IMR-90 (cell line): ENCODE results near the gene WBP11. TPM values are rescaled to one million over a fixed set of nuclear protein-coding genes. Genes with fewer than 3 reads are reported as not detected.

Source experiments
- CEBPB ChIP-seq: IDR thresholded peaks from 2 replicates; pipeline ENCODE4 v1.6.1; 2012; ENCODE audit warnings: low read depth, low read length, improper control_type of control experiment
- MAFK ChIP-seq: IDR thresholded peaks from 2 replicates; pipeline ENCODE4 v1.6.1; 2012; ENCODE audit warnings: low read depth, low read length, improper control_type of control experiment
- RFX5 ChIP-seq: IDR thresholded peaks from 2 replicates; pipeline ENCODE4 v1.8.0; 2012; ENCODE audit warnings: low read depth, mild to moderate bottlenecking, low read length, moderate library complexity
- polyA plus RNA-seq, 3 experiments: library from polyadenylated mRNA; depleted of rRNA; stranded (reverse); fragments of >200 nt; gene quantifications; 2 replicates each; pipeline ENCODE4 v1.2.3, GENCODE V29; 2012; ENCODE audit warnings: low replicate concordance in 1 of 3
- total RNA-seq: library from RNA; depleted of rRNA; stranded (reverse); fragments of >200 nt; gene quantifications from 2 replicates; pipeline ENCODE4 v1.2.3, GENCODE V29; 2012
- TF ChIP-seq, protein P1 (sequence below): fragments of 150-350 bp; IDR thresholded peaks from 2 replicates; pipeline ENCODE4 v1.6.1; 2017; ENCODE audit warnings: mild to moderate bottlenecking, antibody characterized with exemption, low read length, low read depth
- TF ChIP-seq, protein P2 (sequence below): fragments of 150-350 bp; IDR thresholded peaks from 2 replicates; pipeline ENCODE4 v1.6.1; 2016; ENCODE audit warnings: low read depth, mild to moderate bottlenecking, low read length, moderate library complexity, borderline replicate concordance

The WBP11 gene
- total and polyA plus RNA-seq, 2 of the 4 experiments (the other 2 are of a cell fraction) = 2.5 to 18.3 TPM

DNA sequence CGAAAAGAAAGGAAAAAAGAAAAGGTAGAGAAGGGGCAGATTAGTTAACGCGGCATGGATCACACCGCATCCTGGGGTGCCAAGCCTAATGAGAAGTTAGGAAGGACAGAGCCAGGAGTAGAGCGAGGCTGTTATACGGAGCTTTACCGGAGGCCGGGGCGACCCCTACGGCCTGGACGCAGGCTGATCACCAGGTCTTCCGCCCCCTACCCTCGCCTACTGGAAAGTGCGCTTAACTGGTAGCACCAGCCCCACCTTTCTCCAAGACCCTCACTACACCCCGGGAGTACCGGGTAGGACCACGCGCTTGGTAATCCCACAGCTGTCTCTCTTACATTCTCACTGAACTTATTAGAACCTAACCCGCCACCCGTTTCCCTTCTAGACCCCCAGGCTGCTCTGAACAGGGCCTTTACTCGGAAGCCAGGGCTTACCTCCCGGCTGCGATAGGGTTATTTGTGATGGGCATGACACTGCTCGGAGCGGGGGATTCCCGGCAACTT, 33.8 kb downstream of the WBP11 start (continued):
- TF ChIP-seq, protein P1, sequence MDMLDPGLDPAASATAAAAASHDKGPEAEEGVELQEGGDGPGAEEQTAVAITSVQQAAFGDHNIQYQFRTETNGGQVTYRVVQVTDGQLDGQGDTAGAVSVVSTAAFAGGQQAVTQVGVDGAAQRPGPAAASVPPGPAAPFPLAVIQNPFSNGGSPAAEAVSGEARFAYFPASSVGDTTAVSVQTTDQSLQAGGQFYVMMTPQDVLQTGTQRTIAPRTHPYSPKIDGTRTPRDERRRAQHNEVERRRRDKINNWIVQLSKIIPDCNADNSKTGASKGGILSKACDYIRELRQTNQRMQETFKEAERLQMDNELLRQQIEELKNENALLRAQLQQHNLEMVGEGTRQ = no peak
- TF ChIP-seq RFX5 = no peak
- TF ChIP-seq, protein P2, sequence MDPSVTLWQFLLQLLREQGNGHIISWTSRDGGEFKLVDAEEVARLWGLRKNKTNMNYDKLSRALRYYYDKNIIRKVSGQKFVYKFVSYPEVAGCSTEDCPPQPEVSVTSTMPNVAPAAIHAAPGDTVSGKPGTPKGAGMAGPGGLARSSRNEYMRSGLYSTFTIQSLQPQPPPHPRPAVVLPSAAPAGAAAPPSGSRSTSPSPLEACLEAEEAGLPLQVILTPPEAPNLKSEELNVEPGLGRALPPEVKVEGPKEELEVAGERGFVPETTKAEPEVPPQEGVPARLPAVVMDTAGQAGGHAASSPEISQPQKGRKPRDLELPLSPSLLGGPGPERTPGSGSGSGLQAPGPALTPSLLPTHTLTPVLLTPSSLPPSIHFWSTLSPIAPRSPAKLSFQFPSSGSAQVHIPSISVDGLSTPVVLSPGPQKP = no peak
- no peak for TF ChIP-seq CEBPB
- no peak for TF ChIP-seq MAFK
